Stimulated activated CD4-positive, alpha-beta T cell treated with anti-CD3 and anti-CD28 coated beads, Interleukin-1b, Interleukin-23, amount 100 ng/mL, for 48 hours (primary cell): ENCODE measurements around the gene MARCHF9.
A peak's percentile ranks its signal among the peaks of the same experiment; 100 is the strongest.
"Not testable (repeated sequence)": the region's sequence is repeated elsewhere in the genome, so short reads cannot be mapped to it uniquely, and the experiment has no call there.

Experiments
- DNase-seq: peaks from one replicate; pipeline ENCODE4 v3.0.0-alpha.2; 2020

Gene MARCHF9

GRCh38 chr12:57771236-57771872 lies 16.5 kb downstream of the MARCHF9 start:
- peak; percentile 91 for DNase-seq

- DNase-seq, result peak; percentile 96
Measured at GRCh38 chr12:57771873-57772428, 17.0 kb downstream of the MARCHF9 start, which contains the start of gene METTL1. METTL1 (minus strand) TSS chr12:57772105; CDS start chr12:57772083, 22 bp downstream.

GRCh38 chr12:57772429-57773322 lies 17.8 kb downstream of the MARCHF9 start, which contains the start of gene EEF1AKMT3:
EEF1AKMT3 (plus strand) TSS chr12:57772614; CDS start chr12:57772725, 111 bp downstream.
- peak; percentile 19 for DNase-seq

- not testable (repeated sequence) for DNase-seq
Measured at GRCh38 chr12:57774634-57775033, 19.7 kb downstream of the MARCHF9 start.

GRCh38 chr12:57775044-57775443 lies 20.1 kb downstream of the MARCHF9 start:
- no peak for DNase-seq

- no peak for DNase-seq
Measured at GRCh38 chr12:57775563-57776246, 20.8 kb downstream of the MARCHF9 start.

- DNase-seq, result no peak
Measured at GRCh38 chr12:57776247-57776587, 21.3 kb downstream of the MARCHF9 start.

GRCh38 chr12:57777367-57777766 lies 22.5 kb downstream of the MARCHF9 start:
- no peak for DNase-seq

- DNase-seq, result no peak
Measured at GRCh38 chr12:57777911-57778310, 23.0 kb downstream of the MARCHF9 start.

- no peak for DNase-seq
Measured at GRCh38 chr12:57779736-57780135, 24.8 kb downstream of the MARCHF9 start.

GRCh38 chr12:57780284-57780897 lies 25.5 kb downstream of the MARCHF9 start:
- no peak for DNase-seq

- no peak for DNase-seq
Measured at GRCh38 chr12:57781244-57781643, 26.3 kb downstream of the MARCHF9 start.

- no peak for DNase-seq
Measured at GRCh38 chr12:57781801-57782200, 26.9 kb downstream of the MARCHF9 start.

GRCh38 chr12:57782243-57782607 lies 27.3 kb downstream of the MARCHF9 start:
- no peak for DNase-seq

- peak; percentile 96 for DNase-seq
Measured at GRCh38 chr12:57782608-57783465, 27.9 kb downstream of the MARCHF9 start, which contains the start of gene TSFM. TSFM (plus strand) TSS chr12:57782787; CDS start chr12:57782802, 15 bp downstream.

GRCh38 chr12:57783466-57783801 lies 28.5 kb downstream of the MARCHF9 start:
- no peak for DNase-seq

- DNase-seq, result no peak
Measured at GRCh38 chr12:57783861-57784260, 29.0 kb downstream of the MARCHF9 start.

GRCh38 chr12:57793920-57794319 lies 39.0 kb downstream of the MARCHF9 start:
- no peak for DNase-seq

GRCh38 chr12:57795354-57795753 lies 40.5 kb downstream of the MARCHF9 start:
- no peak for DNase-seq

GRCh38 chr12:57796996-57797395 lies 42.1 kb downstream of the MARCHF9 start:
- DNase-seq, result no peak

GRCh38 chr12:57797933-57798332 lies 43.0 kb downstream of the MARCHF9 start:
- DNase-seq, result no peak

GRCh38 chr12:57800965-57801364 lies 46.1 kb downstream of the MARCHF9 start:
- no peak for DNase-seq
